HL-60/S4 treated with retinoic acid at 250 ng/mL for 4 days and 3 days (cell line): ENCODE data around the gene COX17.

ENCODE experiments used
- in situ Hi-C: fragments of 300-500 bp; cut with MboI; formaldehyde crosslinking; loops from 2 replicates; pipeline ENCODE4 v1.7.0; 2022; ENCODE audit warnings: low sequenced_read_pairs

COX17 gene

DNA sequence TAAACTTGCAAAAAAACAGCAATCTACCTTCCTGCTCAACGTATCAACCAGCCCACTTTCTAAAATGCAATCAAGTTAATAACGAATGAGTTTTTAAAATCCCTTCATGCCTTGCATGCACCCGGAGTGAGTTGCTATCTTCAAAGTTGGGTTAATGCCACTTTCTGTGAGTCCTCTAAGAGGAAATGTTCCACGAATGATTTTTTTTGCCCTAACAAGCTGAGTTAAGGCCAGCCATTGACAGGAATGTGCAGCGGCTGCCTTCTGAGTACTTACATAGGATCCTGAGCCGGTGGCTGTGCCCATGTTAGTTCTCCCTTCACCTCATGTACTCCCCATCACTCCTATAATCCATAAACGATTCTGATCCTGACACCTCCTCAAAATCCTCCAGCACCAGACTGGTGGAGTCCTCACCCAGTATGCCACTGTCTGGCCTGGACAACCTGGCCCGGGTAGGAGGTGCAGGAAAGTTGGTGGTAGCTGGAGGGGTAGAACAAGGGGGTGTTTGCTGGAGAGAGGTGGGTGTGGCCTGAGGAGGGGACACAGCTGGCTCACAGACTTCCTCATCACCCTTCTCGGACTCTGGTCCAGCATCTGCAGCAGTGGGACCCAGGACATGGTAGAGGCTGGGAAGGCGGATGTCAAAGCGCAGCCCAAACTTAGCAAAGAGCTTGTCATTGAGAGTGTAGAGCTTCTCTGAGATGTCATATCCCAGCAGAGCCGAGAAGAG is 29.2 kb downstream of the COX17 start:
- in situ Hi-C loops = no loop called here

GRCh38 chr3:119647171-119647570 is 30.0 kb downstream of the COX17 start:
- in situ Hi-C loops = no loop called here

GRCh38 chr3:119645813-119646212 is 31.4 kb downstream of the COX17 start:
- in situ Hi-C loops = no loop called here

GRCh38 chr3:119644481-119644880 is 32.7 kb downstream of the COX17 start:
- in situ Hi-C loops = no loop called here

DNA sequence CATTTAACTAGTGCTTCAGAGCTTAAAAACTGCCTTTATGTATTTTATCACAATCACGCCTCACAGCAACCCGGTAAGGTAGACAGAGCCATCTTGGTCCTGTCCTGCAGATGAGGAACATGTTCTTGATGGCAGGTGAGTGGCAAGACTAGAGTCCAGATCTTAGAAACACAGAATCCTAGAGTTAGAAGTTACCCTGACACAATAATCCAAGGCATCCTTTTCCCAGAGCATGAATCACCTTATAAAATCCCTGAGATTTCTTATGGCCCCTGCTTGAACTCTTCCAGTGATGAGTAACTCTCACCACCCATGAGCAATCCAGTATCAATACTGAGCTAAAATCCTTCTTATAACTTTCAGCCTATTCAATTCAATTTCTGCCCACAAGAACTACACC is 33.7 kb downstream of the COX17 start:
- in situ Hi-C loops = no loop called here

DNA sequence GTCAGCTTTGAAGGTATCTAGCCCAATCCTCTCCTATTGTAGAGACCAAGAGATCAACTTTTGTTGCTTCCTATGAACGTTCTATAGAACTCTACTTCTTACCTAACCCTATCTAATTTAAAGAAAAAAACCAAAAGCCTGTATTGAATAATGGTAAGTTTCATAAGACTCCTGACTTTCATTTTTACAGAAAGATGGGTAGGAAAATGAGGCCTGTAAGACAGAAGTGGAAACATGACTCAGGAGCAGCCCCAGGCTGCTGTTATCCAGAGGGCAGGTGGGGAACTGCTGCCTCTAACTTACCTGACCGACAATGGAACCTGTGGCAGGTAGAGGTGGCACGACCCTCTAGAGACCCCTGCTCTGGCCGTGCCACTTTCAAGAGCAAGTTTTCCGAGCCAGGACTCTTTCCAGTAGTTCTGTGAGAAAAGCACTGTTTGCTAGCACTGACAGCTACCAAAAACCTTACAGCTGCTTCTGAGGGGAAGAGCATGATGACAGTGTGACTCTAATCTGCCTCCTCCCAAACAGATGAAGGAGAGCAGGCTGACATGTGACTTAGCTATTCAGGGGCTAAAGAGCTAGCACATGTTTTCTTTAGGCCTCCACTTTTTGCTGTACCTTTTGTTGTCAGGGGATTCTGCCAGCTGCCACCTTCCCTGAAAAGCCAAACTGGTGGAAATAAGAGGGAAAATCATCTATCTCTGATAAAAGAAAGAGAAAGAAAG is 34.3 kb downstream of the COX17 start:
- in situ Hi-C loops = no loop called here

DNA sequence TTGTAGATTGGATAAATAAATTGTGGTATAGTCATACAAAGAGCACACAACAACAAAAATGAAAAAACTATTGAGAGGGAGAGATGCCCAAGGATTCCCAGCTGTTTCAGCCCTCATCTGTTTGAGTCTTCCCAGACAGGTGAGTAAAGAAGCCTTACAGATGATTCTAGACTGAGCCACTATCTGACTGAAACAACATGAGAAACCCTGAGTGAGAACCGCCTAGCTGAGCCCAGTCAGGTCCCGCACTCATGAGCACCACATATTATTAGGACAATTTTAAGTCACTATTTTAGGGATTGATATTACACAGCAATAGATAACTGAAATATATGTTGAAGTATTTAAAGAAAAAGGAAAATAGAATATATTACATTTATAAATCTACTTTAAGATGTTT is 35.8 kb downstream of the COX17 start:
- in situ Hi-C loops = no loop called here

GRCh38 chr3:119639494-119640350 is 37.5 kb downstream of the COX17 start:
- in situ Hi-C loops = no loop called here

GRCh38 chr3:119637679-119638477 is 39.3 kb downstream of the COX17 start:
- in situ Hi-C loops = no loop called here

DNA sequence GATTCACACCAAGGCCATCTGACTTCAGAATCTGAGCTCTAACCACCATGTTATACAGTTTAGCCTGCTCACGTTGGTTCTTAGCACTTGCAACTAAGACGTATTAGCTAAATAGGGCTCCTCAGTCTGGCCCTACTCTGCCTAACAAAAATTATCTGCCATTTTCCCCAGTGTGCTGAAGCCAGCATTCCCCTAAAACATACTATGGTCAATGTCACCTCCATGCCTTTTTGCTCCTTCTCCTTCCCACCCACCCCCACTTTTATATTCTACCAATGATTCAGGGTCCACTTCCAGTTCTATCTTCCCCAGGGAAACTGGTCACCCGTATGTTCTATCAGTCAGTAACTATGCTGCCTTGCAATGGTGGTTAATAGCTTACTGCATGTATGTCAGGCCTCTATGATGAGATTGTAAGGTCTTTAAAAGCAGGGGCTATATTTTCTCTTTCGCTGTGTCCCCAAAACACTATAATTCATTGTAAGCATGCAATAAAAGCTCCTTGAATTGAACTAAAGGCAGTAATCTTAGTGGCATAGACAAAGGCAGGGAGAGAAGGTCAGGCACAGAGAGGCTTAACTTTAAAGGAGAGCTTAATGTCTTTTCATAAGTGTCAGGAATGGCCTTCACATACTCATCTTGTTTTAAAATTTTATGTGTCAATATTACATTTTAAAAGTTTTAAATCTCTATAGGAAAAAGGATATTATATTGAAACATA is 40.2 kb downstream of the COX17 start:
- in situ Hi-C loops = no loop called here

- in situ Hi-C loops = no loop called here
Observed at GRCh38 chr3:119636249-119636648, 41.0 kb downstream of the COX17 start.

DNA sequence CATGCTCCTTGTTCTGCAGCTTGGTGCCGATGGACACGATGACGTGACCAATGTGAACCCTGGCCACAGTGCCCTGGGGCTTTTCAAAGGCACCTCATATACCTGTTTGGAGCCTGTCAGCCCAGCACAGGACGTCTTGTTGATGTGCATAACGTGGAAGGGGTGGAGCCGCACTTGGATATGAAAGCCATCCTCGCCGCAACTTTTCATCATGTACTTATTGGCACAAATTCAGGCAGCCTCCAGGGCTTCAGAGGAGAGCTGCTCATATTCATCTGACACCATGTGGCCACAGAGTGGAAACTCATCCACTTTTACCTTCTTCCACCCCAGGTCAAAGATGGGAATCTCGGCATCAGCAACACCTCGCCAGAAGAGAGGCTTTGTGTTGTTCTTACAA is 41.5 kb downstream of the COX17 start:
- in situ Hi-C loops = no loop called here

DNA sequence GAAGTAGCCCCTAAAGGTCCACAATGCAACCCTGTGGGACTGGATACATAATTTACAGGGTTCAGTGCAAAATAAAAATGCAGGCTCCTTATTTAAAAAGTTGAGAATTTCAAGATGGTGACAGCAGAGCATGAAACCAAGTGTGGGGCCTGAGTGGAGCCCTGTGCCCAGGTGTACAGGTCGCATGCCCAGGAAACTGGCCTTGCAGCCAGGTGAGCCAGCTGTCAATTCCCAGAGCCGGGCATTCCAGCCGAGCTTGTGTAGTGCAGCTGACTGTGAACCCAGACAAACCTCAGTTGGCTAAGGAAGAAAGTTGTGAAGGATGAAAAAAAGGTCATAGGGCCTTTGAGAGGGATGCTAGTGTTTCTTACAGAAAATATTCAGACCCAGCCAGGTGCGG is 44.4 kb downstream of the COX17 start:
- in situ Hi-C loops = no loop called here

- in situ Hi-C loops = no loop called here
Observed at GRCh38 chr3:119632216-119632615, 45.0 kb downstream of the COX17 start.

DNA sequence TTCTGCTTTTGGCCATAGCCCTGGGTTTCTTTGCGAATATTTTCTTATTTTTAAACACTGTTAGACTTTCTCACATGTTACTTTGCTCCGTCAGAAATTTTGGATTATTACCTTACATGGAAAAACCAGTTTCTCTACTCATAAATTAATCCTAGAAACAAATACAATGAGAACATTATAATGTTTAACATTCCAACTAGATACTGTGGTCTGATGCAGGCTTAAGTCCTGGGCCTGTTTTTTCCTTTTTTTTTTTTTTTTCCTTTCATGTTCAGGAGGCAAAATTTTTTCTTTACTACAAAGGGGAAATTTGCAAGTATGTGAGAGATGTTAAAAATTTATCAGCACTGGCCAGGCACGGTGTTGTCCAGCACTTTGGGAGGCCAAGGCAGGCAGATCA is 45.7 kb downstream of the COX17 start:
- in situ Hi-C loops = no loop called here

DNA sequence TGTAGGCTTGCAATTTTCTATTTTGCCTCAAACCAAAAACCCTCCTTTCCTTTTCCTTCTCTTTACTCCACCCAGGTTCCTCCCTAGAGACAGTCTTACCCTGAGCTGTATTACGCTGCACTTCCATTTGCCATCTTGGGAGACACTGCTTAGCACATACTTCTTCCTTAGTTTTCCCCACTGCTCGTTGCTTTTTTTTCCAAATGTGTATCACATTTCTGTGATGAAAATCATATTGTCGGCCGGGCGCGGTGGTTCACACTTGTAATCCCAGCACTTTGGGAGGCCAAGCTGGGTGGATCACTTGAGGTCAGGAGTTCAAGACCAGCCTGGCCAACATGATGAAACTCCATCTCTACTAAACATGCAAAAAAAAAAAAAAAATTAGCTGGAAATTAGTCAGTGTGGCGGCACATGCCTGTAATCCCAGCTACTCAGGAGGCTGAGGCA is 46.3 kb downstream of the COX17 start:
- in situ Hi-C loops = no loop called here

GRCh38 chr3:119630128-119630879 is 46.9 kb downstream of the COX17 start:
- in situ Hi-C loops = no loop called here

DNA sequence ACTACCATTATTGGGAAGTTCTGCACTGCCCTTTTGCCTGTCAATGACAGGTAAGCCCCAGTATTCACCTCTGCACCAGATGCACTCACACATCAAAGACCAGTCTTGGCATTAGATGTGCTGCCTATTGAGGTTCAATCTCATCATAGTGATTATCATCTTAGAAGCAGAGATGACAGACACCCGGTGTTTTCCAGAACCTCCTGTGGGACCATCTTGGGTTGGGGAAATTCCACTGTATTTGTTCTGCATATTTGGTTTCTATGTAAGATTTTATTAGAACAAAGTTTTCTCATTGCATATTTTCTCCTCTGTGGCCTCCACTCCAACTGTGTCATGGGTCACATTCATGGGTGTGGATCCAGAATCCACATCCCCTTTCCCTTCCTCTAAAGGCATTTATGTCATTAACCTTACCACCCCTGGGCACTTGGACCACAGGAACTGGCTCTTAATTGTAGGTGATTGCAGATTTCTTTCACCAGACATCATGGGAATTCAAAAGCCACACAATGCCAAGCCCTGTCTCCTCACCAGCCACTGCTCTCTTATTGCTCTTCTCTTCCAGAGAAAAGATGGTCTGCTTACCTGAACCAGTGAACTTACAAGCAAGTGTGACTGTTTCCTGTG is 48.3 kb downstream of the COX17 start:
- in situ Hi-C loops = no loop called here

- in situ Hi-C loops = no loop called here
Observed at GRCh38 chr3:119628390-119628789, 48.8 kb downstream of the COX17 start.
